LoVo (cell line): ENCODE results near the gene PRC1.

ENCODE experiments used
- DNase-seq: peaks from one replicate; pipeline ENCODE4 v3.0.0-alpha.2; 2016; ENCODE audit warnings: low spot score

The PRC1 gene

DNA sequence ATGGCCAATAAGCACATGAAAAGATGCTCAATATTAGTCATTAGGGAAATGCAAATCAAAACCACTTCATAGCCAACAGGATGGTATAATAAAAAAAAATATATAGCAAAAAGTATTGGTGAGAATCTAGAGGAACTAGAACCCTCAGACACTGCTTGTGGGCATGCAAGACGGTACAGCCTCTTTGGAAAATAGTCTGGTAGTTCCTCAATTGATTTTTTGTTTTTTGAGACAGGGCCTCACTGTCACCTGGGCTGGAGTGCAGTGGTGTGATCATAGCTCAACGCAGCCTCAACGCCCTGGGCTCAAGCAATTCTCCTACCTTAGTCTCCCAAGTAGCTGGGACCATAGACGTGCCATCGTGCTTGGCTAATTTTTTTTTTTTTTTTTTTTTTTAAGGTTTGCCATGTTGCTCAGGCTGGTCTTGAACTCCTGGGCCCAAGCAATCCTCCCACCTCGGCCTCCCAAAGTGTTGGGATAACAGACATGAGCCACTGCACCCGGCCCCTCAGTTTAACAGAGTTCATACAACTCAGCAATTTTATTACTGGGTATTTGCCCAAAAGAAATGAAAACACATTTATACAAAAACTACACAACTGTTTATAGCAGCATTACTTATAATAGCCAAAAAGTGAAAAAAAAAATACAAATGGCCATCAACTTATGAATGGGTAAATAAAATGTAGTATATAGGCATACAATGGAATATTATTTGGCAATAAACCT, 5.1 kb downstream of the PRC1 start:
- no peak for DNase-seq

DNA sequence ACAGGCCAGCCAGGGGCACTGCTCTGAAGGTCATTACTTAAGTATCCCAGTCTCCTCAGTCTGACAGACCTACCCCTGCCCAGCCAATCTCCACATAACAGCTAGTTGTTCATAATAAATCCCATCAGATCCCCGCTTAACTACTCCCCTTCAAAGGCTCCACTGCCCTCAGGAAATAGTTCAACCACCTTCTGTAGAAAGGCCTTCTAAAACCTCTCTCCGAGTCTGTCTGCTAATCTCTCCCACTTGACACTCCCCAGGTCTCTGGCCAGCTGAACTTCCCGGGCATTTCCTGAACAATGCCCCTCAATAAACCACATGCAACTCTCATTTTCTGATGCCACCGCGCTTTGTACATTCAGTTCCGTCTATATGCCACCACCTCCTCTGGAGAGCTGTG, 6.0 kb downstream of the PRC1 start:
- DNase-seq: no peak

DNA sequence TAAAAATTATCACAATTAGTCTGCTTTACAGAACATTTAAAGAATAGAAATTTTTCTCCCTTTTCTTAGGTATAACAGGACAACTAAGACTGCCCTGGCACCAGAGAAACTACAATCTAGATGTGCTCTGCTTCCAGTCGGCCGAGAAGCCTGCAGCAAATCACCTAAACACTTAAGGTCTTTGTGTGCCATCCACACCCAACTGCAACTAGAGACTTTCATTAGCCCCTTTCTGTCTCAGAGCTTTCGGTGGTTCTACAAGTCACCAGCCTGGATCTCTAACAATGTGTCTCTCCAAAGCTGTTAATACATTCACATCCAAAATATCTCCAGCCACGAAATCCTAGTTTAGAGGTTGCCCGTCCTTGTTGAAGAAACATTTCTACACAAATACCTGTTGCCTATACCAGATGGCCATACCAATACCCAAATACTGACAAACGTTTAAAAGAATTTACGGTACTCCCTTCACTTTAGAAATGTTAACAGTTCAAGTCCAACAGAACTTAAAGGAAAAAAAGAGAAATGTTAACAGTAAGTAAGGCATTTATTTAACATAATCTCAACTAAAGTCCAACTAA, 6.7 kb downstream of the PRC1 start:
- no peak for DNase-seq

DNA sequence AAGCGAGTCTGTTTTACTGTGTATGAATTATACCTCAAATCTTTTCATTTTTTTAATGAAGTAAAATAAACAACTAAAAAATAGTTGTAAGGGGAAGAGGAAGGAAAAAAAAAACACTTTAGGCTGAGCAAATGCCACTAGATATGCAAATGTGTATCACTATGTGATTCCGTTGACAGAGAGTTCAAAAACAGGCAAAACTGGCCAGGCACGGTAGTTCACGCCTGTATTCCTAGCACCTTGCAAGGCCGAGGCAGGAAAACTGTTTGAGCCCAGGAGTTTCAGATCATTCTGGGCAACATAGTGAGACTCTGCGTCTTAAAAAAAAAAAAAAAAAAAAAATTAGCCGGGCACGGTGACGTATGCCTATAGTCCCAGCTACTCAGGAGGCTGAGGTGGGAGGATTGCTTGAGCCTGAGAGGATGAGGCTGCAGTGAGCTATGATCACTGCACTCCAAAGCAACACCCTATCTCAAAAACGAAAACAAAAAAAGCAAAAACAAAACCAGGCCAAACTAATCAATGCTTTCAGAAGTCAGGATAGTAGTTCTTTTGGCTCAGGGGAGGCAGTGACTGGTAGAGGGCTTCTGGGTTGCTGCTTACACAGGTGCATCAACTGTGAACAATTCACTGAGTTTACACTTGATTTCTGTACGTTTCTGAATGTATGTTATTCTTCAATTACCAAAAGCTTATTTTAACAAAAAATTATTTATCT, 7.4 kb downstream of the PRC1 start:
- DNase-seq: no peak

DNA sequence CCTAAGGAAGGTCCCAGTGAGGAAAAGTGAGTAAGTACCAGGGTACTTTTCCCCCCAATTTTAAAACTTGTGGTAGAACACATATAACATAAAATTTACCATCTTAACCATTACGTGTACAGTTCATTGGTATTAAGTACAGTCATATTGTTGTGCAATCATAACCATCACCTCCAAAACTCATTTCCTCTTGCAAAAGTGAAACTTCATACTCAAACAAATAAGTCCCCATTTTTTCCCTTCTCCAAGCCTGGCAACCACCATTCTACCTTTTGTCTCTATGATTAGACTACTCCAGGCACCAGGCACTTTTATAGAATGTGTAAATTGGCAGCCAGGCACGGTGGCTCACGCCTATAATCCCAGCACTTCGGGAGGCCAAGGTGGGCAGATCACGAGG, 12.2 kb downstream of the PRC1 start:
- DNase-seq: no peak

DNA sequence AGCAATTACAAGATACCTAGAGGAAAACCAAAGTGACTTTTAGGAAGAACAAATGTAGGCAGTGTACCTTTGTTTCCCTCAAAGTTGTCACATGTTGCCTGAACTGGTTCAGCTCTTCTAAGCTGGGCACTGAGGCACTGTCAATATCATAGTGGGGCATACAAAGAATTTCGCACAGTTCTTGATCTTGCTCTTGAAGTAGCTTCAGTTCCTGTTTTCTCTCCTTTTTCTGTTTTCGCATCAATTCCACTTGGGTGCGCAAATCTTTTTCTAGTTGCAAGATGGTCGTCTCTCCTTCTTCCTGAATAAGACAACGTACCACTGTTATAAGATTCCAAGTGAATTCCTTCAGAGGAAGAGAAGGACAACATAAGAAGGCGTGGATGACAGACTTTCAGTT, 12.7 kb downstream of the PRC1 start:
- no peak for DNase-seq

DNA sequence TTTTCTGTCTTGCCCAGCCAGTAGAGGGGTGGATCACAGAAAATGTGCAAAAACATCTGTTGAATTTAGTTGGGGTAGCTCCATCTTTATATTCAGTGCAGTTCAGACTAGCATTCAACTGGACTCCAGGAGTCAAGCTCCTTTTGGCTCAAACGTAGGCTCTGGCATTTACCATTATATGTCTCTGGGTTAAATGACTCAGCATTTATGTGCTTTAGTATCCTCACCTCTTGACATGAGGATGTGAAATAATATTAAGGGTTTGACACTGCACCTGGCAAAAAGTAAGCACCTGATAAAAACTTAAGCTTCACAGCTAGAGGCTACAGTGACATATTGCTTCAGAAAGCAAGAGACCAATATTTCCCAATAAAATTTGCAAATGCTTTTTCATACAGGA, 14.8 kb downstream of the PRC1 start:
- no peak for DNase-seq

DNA sequence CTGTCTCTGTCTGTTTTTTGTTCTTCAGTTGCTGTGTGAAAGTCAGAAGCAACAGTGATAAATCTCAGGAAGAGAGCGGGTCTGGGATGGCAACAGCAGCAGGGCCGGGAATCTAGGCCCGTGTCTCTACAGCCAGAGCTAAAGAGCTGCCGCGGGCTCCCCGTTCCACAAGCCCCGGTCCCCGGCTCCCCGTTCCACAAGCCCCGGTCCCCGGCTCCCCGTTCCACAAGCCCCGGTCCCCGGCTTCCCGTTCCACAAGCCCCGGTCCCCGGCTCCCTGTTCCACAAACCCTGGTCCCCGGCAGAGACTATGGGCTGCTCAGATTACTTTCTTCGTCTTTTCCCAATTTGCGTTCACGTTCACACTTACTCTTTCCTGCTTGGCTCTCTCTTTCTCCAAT, 20.1 kb downstream of the PRC1 start:
- DNase-seq: no peak

DNA sequence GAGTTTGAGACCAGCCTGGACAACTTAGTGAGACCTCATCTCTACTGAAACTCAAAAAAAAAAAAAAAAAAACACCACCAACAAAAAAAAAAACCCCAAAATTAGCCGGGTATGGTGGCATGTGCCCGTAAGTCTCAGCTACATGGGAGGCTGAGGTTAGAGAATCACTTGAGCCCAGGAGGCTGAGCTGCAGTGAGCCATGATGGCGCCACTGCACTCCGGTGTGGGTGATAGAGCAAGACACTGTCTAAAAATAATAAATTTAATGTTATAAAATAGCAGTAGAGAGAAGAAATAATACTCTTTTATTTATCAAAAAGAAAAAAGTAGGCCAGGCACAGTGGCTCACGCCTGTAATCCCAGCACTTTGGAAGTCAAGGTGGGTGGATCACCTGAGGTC, 22.2 kb downstream of the PRC1 start:
- DNase-seq: no peak

DNA sequence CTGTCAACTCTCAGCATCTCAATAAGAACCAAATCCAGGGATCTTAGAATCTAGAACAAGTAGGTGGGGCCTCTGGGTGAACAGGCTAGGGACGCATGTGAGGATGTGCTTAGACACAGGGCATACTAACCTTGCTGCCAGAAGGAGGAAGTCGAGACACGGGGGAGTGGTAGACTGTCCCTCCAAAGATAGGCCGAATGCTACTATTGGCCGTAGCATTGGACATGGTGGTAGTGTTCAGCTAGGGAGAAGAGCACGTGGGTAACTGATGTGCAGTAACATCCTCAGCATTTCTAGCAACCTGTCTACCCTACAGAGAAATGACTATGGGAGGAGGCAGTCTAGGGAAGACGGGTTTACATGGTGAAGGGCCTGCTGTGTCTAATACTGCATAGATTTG, 24.1 kb downstream of the PRC1 start:
- no peak for DNase-seq

DNA sequence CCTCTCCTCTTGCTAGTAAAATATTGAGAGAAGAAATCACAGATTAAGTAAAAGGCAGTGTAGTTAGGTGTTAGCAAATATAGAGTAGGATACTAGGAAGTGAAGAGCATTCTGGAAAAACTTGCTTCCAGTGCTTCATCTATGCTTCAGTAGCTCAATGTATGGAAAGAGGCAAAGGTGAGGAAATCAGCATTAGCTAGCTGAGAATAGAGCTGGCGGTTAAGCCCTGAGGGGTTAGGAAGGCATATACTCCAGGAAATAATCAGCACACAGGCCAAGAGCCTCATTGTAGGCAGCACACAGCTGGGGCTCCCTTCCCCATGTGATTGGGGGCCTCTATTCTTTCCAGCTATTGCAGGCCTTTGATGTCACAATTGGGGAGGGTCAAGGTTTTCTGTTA, 25.9 kb downstream of the PRC1 start:
- DNase-seq: no peak

DNA sequence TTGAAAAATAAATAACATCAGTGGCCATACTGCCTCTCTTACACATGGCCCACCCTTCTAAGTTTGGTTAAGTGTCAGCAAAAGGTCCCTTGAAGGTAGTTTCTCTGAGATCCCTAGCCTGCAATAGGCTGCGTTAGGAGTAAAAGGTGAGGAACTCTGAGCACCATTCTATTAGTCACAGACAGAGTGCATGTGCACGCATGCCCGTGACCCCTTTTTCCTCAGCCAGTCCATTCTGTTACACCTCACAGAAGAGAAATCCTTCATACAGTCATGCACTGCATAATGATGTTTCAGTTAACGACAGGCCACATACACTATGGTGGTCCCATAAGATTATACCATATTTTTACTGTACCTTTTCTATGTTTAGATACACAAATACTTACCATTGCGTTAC, 27.1 kb downstream of the PRC1 start:
- no peak for DNase-seq

DNA sequence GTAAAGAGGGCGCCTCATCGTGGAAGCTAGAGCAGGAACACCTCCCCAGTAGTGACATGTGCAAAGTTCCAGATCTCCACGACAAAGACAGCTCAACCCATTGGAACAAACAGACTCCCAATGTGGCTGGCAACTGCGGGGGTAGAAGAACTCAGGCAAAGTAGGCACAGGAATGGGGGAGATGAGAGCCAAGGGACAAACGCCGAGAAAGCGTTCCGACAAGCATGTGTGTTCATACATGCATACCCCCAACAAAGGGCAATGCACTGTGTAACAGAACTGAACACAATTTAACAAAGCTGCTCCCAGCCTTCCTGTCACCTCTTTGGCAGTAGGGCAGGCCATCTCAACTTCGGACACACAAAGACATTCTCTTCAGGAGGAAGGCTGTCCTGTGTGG, 28.1 kb downstream of the PRC1 start:
- DNase-seq: no peak

DNA sequence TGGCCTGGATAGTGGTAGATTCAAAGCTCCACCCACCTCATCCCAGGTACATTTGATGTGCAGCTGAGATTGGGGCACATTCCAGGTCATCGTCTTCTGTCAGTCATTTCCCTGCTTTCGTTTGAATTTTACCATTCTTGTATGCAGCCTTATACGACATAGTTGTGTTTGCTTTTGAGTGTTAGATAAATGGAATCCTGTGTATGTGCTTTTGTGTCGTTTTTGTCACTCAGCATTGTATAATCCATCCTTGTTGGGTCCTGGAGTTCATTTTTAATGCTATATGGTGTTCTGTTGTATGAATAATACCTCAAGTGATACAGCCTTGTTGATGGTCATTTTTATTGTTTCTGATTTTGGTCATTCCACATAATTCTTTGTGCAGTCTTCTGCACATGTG, 32.3 kb downstream of the PRC1 start:
- no peak for DNase-seq

DNA sequence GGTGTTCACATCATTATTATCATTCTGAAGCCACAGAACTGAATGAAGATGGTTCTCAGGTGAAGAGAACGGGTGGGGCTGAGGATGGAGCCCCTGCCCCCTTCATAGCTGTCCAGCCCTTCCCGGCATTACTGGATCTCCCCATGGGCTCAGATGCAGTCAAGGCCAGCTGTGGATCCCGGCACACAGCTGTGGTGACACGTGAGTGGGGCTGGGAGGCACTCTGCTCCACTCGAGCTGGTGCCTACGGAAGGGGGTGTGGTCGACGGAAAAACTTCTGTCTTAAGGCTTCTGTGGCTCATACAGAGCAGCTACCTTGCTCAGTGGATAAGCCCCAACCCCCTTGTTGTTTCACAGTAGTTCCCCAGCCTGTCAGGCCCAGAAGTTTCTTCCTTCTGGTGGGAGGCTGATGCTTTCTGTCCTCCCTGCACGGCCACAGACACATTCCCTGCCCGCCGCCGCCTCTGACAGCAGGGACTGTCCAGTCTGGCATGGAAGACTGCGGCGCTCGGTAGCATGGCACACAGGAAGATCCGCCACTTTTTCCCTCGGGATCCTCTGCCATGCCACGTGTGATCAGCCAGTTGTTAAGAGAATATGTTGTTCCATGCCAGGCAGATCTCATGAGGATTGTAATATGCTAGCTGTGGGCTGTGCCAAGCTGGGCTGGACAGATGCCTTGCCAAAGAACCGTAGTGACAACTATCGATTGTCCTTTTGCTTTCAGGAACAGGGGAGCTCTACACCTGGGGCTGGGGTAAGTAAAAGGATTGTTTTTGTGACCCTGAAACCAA, 33.8 kb downstream of the PRC1 start:
- DNase-seq: no peak

DNA sequence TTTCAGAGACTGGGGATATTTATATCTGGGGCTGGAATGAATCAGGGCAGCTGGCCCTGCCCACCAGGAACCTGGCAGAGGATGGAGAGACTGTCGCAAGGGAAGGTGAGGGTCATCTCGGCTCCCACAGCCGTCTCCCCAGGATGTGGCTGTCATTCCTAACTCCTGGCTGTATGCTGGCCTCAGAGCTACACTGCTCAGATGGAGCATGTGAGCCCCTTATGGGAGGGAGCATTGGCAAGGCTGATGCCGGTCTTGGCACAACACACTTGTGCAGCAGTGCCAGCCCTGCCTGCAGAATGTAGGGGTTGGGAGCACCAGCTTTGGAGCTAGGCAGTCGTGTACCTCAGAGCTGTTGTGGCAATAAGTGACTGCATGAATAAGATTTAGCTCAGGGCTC, 34.4 kb downstream of the PRC1 start:
- no peak for DNase-seq

DNA sequence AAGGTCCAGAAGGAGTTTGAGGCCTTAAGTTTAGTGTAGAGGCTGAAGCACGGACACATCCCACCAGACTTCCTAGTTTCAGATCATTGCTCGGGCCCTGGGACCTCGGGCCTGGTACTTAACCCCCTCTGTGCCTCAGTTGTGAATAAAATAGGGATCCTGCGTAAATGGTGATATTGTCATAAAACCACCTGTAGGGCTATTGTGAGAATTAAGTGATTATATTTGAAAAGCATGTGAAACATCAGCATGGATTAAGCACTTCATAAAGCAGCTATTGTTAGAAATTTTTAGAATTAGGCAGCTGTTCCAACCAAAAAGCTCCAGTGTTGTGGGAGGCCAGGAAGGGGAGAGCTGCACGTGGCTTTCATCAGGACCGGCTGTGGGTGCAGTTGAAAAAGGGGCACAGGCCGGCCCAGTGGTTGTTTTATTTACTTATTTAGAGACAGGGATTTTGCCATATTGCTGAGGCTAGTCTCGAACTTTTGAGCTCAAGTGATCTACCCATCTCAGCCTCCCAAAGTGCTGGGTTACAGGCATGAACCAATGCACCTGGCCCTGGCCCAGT, 35.2 kb downstream of the PRC1 start:
- DNase-seq: no peak

DNA sequence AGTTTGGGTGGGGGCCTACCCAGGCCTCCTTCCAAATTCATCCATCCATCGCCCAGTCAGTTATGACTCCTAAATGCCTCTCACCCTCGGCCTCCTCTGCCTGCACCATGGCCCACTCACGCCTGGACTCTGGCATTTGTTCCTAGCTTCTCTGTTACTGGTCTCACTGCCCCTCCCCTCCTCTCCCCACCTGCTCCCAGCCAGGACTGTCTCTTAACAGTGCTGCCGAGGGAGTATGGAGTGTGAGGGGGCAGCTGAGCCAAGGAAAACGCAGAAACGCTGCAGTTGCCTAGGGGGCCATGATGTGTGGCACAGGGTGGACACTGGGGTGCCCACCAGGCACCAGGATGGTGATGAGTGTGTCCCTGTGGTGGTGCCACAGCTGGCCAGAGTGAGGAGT, 36.5 kb downstream of the PRC1 start:
- DNase-seq: no peak

DNA sequence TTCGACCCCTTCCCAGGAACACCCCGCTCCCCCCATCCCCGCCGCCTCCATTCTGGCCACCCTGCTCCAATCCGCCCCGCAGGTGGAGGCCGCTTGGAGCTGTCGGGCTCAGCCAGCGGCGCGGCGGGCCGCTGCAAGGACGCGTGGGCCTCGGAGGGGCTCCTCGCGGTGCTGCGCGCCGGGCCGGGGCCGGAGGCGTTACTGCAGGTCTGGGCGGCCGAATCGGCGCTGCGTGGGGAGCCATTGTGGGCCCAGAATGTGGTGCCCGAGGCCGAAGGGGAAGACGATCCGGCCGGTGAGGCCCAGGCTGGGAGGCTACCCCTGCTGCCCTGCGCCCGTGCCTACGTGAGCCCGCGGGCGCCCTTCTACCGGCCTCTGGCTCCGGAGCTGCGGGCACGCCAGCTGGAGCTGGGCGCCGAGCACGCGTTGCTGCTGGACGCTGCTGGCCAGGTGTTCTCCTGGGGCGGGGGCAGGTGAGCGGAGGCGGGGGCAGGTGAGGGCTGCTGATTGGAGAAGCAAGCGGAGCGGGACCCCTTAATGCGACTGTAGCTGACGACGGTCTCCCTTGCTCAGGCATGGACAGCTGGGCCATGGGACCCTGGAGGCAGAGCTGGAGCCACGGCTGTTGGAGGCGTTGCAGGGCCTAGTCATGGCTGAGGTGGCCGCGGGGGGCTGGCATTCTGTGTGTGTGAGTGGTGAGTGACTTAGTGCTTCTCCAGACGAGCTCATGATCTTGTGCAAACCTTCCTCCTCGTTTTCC, 37.1 kb downstream of the PRC1 start:
- no peak for DNase-seq

DNA sequence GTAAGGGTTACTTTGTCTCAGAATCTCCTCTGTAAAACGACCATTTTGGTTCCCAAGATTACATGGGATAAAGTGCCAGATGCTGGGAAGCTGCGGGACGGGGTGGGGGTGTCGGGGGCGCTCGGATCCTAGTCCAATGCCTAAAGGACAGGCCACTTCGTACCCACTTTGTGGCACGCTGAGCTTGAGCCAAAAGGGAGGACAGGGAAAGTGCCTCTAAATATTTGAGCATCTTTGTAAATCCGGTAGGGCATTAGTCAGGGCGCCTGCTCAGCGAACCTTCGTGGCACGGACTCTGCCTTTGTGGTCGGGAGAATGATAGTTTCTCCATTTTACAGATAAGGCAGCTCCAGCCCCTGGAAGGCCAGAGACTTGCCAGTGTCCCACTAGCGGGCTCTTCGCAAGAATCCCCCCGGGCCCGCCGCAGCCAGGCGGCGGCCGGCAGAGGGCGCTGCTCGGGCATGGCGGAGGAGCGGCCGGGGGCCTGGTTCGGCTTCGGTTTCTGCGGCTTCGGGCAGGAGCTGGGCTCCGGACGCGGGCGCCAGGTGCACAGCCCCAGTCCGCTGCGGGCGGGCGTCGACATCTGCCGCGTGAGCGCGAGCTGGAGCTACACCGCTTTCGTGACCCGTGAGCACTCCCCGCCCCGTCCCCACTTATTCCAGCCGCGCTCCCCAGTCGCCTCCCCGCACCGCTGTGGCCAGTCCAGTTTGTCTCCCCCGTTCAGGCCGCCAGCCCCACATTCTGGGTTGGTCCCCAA, 37.9 kb downstream of the PRC1 start:
- DNase-seq: no peak
